IMR-90 (cell line): ENCODE data around the gene GLS2. TPM values are rescaled to one million over a fixed set of nuclear protein-coding genes. Genes with fewer than 3 reads are reported as not detected.
A peak's percentile ranks its signal among the peaks of the same experiment; 100 is the strongest.

Experiments
- ATAC-seq: fragments of 200-7000 bp; cut with Tn5 transposase; 2 replicates; pipeline ENCODE4 v1.9.1; 2020; ENCODE audit warnings: low read depth, mild to moderate bottlenecking, moderate library complexity
- BruUV-seq: library from RNA; stranded (reverse); fragments of 400-500 nt; replicated peaks from 2 replicates; lab custom pipeline; 2021; lab: Mats Ljungman, UMichigan
- CTCF ChIA-PET: fragments of 300-600 bp; formaldehyde crosslinking; extraction: SDS; loops from one replicate; lab custom pipeline; 2021; ENCODE audit warnings: antibody characterized with exemption; lab: Yijun Ruan, JAX
- POLR2A ChIA-PET: fragments of 300-600 bp; sonication (Branson Sonifier 250); formaldehyde crosslinking; loops from one replicate; lab custom pipeline; 2022; ENCODE audit warnings: antibody characterized with exemption; ENCODE audit not compliant: unreplicated experiment; lab: Charles Lee
- DNase-seq: peaks from one replicate; pipeline ENCODE4 v3.0.0; 2013
- H2AFZ ChIP-seq: replicated peaks from 2 replicates; pipeline ENCODE3; 2013; ENCODE audit warnings: low read length, mild to moderate bottlenecking; ENCODE audit not compliant: poor library complexity
- H2AK5ac ChIP-seq: 2 replicates; pipeline ENCODE4 v1.6.1; 2013; ENCODE audit warnings: low read depth, low read length, inconsistent platforms
- H2AK9ac ChIP-seq: replicated peaks from 2 replicates; pipeline ENCODE3; 2013; ENCODE audit warnings: mild to moderate bottlenecking, low read depth, low read length, moderate library complexity; ENCODE audit not compliant: poor library complexity
- H2BK120ac ChIP-seq: 2 replicates; pipeline ENCODE4 v1.6.1; 2013; ENCODE audit warnings: low read depth, low read length, inconsistent platforms
- H2BK15ac ChIP-seq: 3 replicates; pipeline ENCODE4 v1.6.1; 2013; ENCODE audit warnings: low read depth, low read length, inconsistent platforms
- H2BK20ac ChIP-seq: 2 replicates; pipeline ENCODE4 v1.6.1; 2013; ENCODE audit warnings: low read depth, mild to moderate bottlenecking, inconsistent platforms, low read length, moderate library complexity
- H2BK5ac ChIP-seq: 2 replicates; pipeline ENCODE4 v1.6.1; 2013; ENCODE audit warnings: mild to moderate bottlenecking, low read depth, low read length, inconsistent platforms; ENCODE audit not compliant: poor library complexity, severe bottlenecking
- H3K14ac ChIP-seq: replicated peaks from 2 replicates; pipeline ENCODE4 v1.6.1; 2013; ENCODE audit warnings: low read depth, low read length, inconsistent platforms
- H3K18ac ChIP-seq: 2 replicates; pipeline ENCODE4 v1.6.1; 2013; ENCODE audit warnings: low read depth, low read length, control low read depth
- H3K23ac ChIP-seq: 2 replicates; pipeline ENCODE4 v1.6.1; 2013; ENCODE audit warnings: low read depth, low read length, inconsistent platforms
- H3K27ac ChIP-seq: 2 replicates; pipeline ENCODE4 v1.5.1; 2013; ENCODE audit warnings: mild to moderate bottlenecking, control low read depth, low read length; ENCODE audit not compliant: insufficient read depth
- H3K27me3 ChIP-seq: 2 replicates; pipeline ENCODE4 v1.6.1; 2013; ENCODE audit warnings: low read length; ENCODE audit not compliant: control insufficient read depth, insufficient read depth
- H3K36me3 ChIP-seq: 2 replicates; pipeline ENCODE4 v1.6.1; 2013; ENCODE audit warnings: low read length, mixed read lengths; ENCODE audit not compliant: control insufficient read depth, insufficient read depth
- H3K4ac ChIP-seq: 2 replicates; pipeline ENCODE4 v1.6.1; 2013; ENCODE audit warnings: low read depth, low read length, inconsistent platforms
- H3K4me1 ChIP-seq: 2 replicates; pipeline ENCODE4 v1.6.1; 2013; ENCODE audit warnings: low read length, mixed read lengths; ENCODE audit not compliant: control insufficient read depth, insufficient read depth
- H3K4me2 ChIP-seq: 2 replicates; pipeline ENCODE4 v1.6.1; 2013; ENCODE audit warnings: low read depth, mild to moderate bottlenecking, control low read depth, low read length, moderate library complexity
- H3K4me3 ChIP-seq: 2 replicates; pipeline ENCODE4 v1.5.1; 2013; ENCODE audit warnings: low read depth, mild to moderate bottlenecking, control low read depth, low read length, moderate library complexity; ENCODE audit not compliant: insufficient read depth
- H3K56ac ChIP-seq: 2 replicates; pipeline ENCODE4 v1.6.1; 2013; ENCODE audit warnings: low read length, inconsistent platforms; ENCODE audit not compliant: insufficient read depth; ENCODE audit errors: extremely low read depth
- H3K79me1 ChIP-seq, 2 experiments: 2 replicates each; pipeline ENCODE4 v1.6.1; 2013; ENCODE audit warnings: low read length in 2 of 2, inconsistent platforms in 1 of 2, low read depth in 1 of 2
- H3K9ac ChIP-seq: 2 replicates; pipeline ENCODE4 v1.6.1; 2013; ENCODE audit warnings: low read depth, low read length, control low read depth
- H3K9me1 ChIP-seq: 2 replicates; pipeline ENCODE4 v1.6.1; 2013; ENCODE audit warnings: low read length, inconsistent platforms; ENCODE audit not compliant: insufficient read depth
- H3K9me3 ChIP-seq: 2 replicates; pipeline ENCODE4 v1.6.1; 2013; ENCODE audit warnings: low read length; ENCODE audit not compliant: control insufficient read depth, insufficient read depth
- H4K20me1 ChIP-seq: 2 replicates; pipeline ENCODE4 v1.6.1; 2013; ENCODE audit warnings: low read length, inconsistent platforms; ENCODE audit not compliant: insufficient read depth
- H4K5ac ChIP-seq: 2 replicates; pipeline ENCODE4 v1.6.1; 2013; ENCODE audit warnings: mild to moderate bottlenecking, low read depth, low read length, control low read depth
- H4K8ac ChIP-seq, 2 experiments: 2 replicates each; pipeline ENCODE4 v1.6.1; 2013; ENCODE audit warnings: low read depth in 2 of 2, low read length in 2 of 2, control low read depth in 1 of 2, inconsistent platforms in 1 of 2
- H4K91ac ChIP-seq: 2 replicates; pipeline ENCODE4 v1.6.1; 2013; ENCODE audit warnings: low read depth, low read length, inconsistent platforms; ENCODE audit not compliant: insufficient read depth
- BHLHE40 ChIP-seq: fragments of 150-350 bp; IDR thresholded peaks from 2 replicates; pipeline ENCODE4 v1.6.1; 2016; ENCODE audit warnings: mild to moderate bottlenecking, low read depth, low read length
- CEBPB ChIP-seq: IDR thresholded peaks from 2 replicates; pipeline ENCODE4 v1.6.1; 2012; ENCODE audit warnings: low read depth, low read length, improper control_type of control experiment
- CHD1 ChIP-seq: IDR thresholded peaks from 2 replicates; pipeline ENCODE4 v1.6.1; 2012; ENCODE audit warnings: low read depth, low read length, improper control_type of control experiment
- CTCF ChIP-seq: conservative IDR thresholded peaks from 2 replicates; pipeline ENCODE4 v1.5.1; 2012; ENCODE audit warnings: mild to moderate bottlenecking, low read depth, low read length, improper control_type of control experiment
- ELK1 ChIP-seq: fragments of 150-350 bp; IDR thresholded peaks from 2 replicates; pipeline ENCODE4 v1.6.1; 2016; ENCODE audit warnings: low read depth, mild to moderate bottlenecking, low read length, moderate library complexity, borderline replicate concordance
- FOS ChIP-seq: fragments of 150-350 bp; IDR thresholded peaks from 2 replicates; pipeline ENCODE4 v1.6.1; 2016; ENCODE audit warnings: low read depth, low read length
- MAFK ChIP-seq: IDR thresholded peaks from 2 replicates; pipeline ENCODE4 v1.6.1; 2012; ENCODE audit warnings: low read depth, low read length, improper control_type of control experiment
- MAZ ChIP-seq: IDR thresholded peaks from 2 replicates; pipeline ENCODE4 v1.6.1; 2012; ENCODE audit warnings: low read depth, mild to moderate bottlenecking, low read length, improper control_type of control experiment, moderate library complexity, borderline replicate concordance
- MXI1 ChIP-seq: IDR thresholded peaks from 2 replicates; pipeline ENCODE4 v1.6.1; 2012; ENCODE audit warnings: low read depth, mild to moderate bottlenecking, low read length, moderate library complexity, borderline replicate concordance
- NFE2L2 ChIP-seq: fragments of 150-350 bp; IDR thresholded peaks from 2 replicates; pipeline ENCODE4 v1.6.1; 2016; ENCODE audit warnings: low read depth, mild to moderate bottlenecking, low read length
- POLR2A ChIP-seq: IDR thresholded peaks from 2 replicates; pipeline ENCODE4 v1.6.1; 2012; ENCODE audit warnings: mild to moderate bottlenecking, low read depth, low read length
- RAD21 ChIP-seq: IDR thresholded peaks from 2 replicates; pipeline ENCODE4 v1.6.1; 2012; ENCODE audit warnings: low read length, improper control_type of control experiment
- RCOR1 ChIP-seq: IDR thresholded peaks from 2 replicates; pipeline ENCODE4 v1.6.1; 2012; ENCODE audit warnings: mild to moderate bottlenecking, low read length, improper control_type of control experiment; ENCODE audit not compliant: insufficient replicate concordance
- RFX5 ChIP-seq: IDR thresholded peaks from 2 replicates; pipeline ENCODE4 v1.8.0; 2012; ENCODE audit warnings: low read depth, mild to moderate bottlenecking, low read length, moderate library complexity
- SMC3 ChIP-seq: fragments of 150-350 bp; IDR thresholded peaks from 2 replicates; pipeline ENCODE4 v1.6.1; 2016; ENCODE audit warnings: low read depth, mild to moderate bottlenecking, antibody characterized with exemption, low read length, moderate library complexity
- USF2 ChIP-seq: fragments of 150-350 bp; IDR thresholded peaks from 2 replicates; pipeline ENCODE4 v1.6.1; 2017; ENCODE audit warnings: mild to moderate bottlenecking, antibody characterized with exemption, low read length, low read depth
- WGBS, 2 experiments: methylation state at CpG; one replicate each; pipeline versions ENCODE4 v1.1.5 to v1.1.7; 2013; ENCODE audit warnings: missing lambda C conversion rate in 2 of 2; ENCODE audit not compliant: insufficient read length in 1 of 2; ENCODE audit errors: extremely low coverage in 2 of 2; 5-methylcytosine and 5-hydroxymethylcytosine counted together
- dilution Hi-C: fragments of 300-500 bp; cut with HindIII; formaldehyde crosslinking; loops from one replicate; pipeline ENCODE4 v1.14.3; 2018; ENCODE audit warnings: low sequenced_read_pairs; ENCODE audit not compliant: unreplicated experiment
- in situ Hi-C: fragments of 300-500 bp; cut with MboI; formaldehyde crosslinking; loops from 3 replicates; pipeline ENCODE4 v1.14.3; 2019; ENCODE audit warnings: low sequenced_read_pairs, inconsistent platforms, mixed read lengths
- intact Hi-C: fragments of 100-400 bp; cut with micrococcal nuclease; formaldehyde crosslinking; loops from 2 replicates; pipeline ENCODE4 v1.10.0; 2022
- polyA plus RNA-seq, 3 experiments: library from polyadenylated mRNA; depleted of rRNA; stranded (reverse); fragments of >200 nt; gene quantifications; 2 replicates each; pipeline ENCODE4 v1.2.3, GENCODE V29; 2012; ENCODE audit warnings: low replicate concordance in 1 of 3
- total RNA-seq: library from RNA; depleted of rRNA; stranded (reverse); fragments of >200 nt; gene quantifications from 2 replicates; pipeline ENCODE4 v1.2.3, GENCODE V29; 2012

GLS2 gene
- total and polyA plus RNA-seq, 2 of the 4 experiments (the other 2 are of a cell fraction), result 0.21 to 0.36 TPM

- Histone ChIP-seq H3K23ac (peak overlapping the region; percentile 76; the same call in 1 of the 2 replicates), H3K9me3 (no peaks in the 10 kb centered on the region), H3K9ac (no peak overlapping the region), H3K9me1 (peaks cover 6% of the 10 kb centered on the region), H3K27me3 (no peaks in the 10 kb centered on the region), H2BK5ac (peak overlapping the region; percentile 70), H4K8ac (peak overlapping the region; percentile 63 to 86; a peak in 3 of 4 replicates), H2AFZ (no peak overlapping the region), H3K4me3 (no peak overlapping the region), H3K4me2 (peak overlapping the region; percentile 1; the same call in 1 of the 2 replicates), H4K20me1 (no peaks in the 10 kb centered on the region), H4K5ac (peak overlapping the region; percentile 32; the same call in 1 of the 2 replicates), H2BK20ac (peak overlapping the region; percentile 94), H3K36me3 (no peaks in the 10 kb centered on the region), H3K4ac (peak overlapping the region; percentile 87), H2AK5ac (peak overlapping the region; percentile 98), H3K4me1 (peaks cover 6% of the 10 kb centered on the region), H3K56ac (peak overlapping the region; percentile 66; the same call in 1 of the 2 replicates), H3K18ac (peak overlapping the region; percentile 74; the same call in 1 of the 2 replicates), H2BK15ac (peak overlapping the region; percentile 99; the same call in 2 of the 3 replicates), H3K79me1 (peaks cover 0 to 21% of the 10 kb centered on the region in 2 experiments; a peak in 2 of 4 replicates), H2BK120ac (peak overlapping the region; percentile 90), H3K14ac (peak overlapping the region; percentile 85), H4K91ac (peak overlapping the region; percentile 93), H2AK9ac (no peak overlapping the region), H3K27ac (peak overlapping the region; percentile 72)
- WGBS, 2 experiments, result no CpG with 5 or more reads among the region's 2 CpGs
- POLR2A ChIA-PET, result no interaction called here
- ATAC-seq (peak; percentile 38), DNase-seq (peak; percentile 66)
- CTCF ChIA-PET, result interaction anchor here (0.6 kb wide), 1 partner anchor 68 kb away, joined by 3 read pairs; no protein-coding TSS in a partner anchor
- BruUV-seq, result no TSS peak
- in situ Hi-C loops (loop anchor here (25.0 kb wide), 1 partner anchor 469 kb away; a partner anchor contains a TSS), intact Hi-C loops (no loop called here), dilution Hi-C loops (no loop called here)
- TF ChIP-seq POLR2A (no peak), RFX5 (no peak), CTCF (no peak), MAFK (no peak), ELK1 (no peak), MAZ (no peak), NFE2L2 (no peak), MXI1 (no peak), USF2 (no peak), CEBPB (no peak), FOS (no peak), SMC3 (no peak), RCOR1 (no peak), CHD1 (no peak), BHLHE40 (no peak), RAD21 (no peak)
These were observed 30.6 kb upstream of the GLS2 start for GRCh38 chr12:56518570-56518969.
